Jurkat, Clone E6-1 (cell line): ENCODE data around the gene CLCN3. TPM values are rescaled to one million over a fixed set of nuclear protein-coding genes. Genes with fewer than 3 reads are reported as not detected.
"Not testable (repeated sequence)": the region's sequence is repeated elsewhere in the genome, so short reads cannot be mapped to it uniquely, and the experiment has no call there.

Source experiments
- DNase-seq: peaks from one replicate; pipeline ENCODE4 v3.0.0-alpha.2; 2011; ENCODE audit warnings: low read depth, low spot score
- H3K4me3 ChIP-seq: 2 replicates; pipeline ENCODE4 v1.5.1; 2011; ENCODE audit warnings: mild to moderate bottlenecking, low read length, control low read depth, moderate library complexity
- polyA plus RNA-seq: library from polyadenylated mRNA; unstranded; fragments of >200 nt; gene quantifications from one replicate; pipeline ENCODE4 v1.2.1, GENCODE V29; 2012; ENCODE audit warnings: missing spikeins; ENCODE audit not compliant: insufficient read length, insufficient read depth

Gene CLCN3
- polyA plus RNA-seq = 27.5 TPM

GRCh38 chr4:169619958-169620879, at the start of gene CLCN3:
CLCN3 (plus strand) TSS chr4:169620578; CDS start chr4:169635929, 15,351 bp downstream.
- H3K4me3 ChIP-seq = peak within 1 kb of the TSS; percentile 77
- peak; percentile 84 for DNase-seq

GRCh38 chr4:169571012-169571411, 49.4 kb upstream of the CLCN3 start:
- not testable (repeated sequence) for DNase-seq, H3K4me3 ChIP-seq

- no peak for DNase-seq
- H3K4me3 ChIP-seq = no peak overlapping the region
Measured at GRCh38 chr4:169571435-169571834, 48.9 kb upstream of the CLCN3 start.

GRCh38 chr4:169573889-169574288, 46.5 kb upstream of the CLCN3 start:
- DNase-seq = no peak
- no peak overlapping the region for H3K4me3 ChIP-seq

GRCh38 chr4:169582203-169582602, 38.2 kb upstream of the CLCN3 start:
- DNase-seq = no peak
- H3K4me3 ChIP-seq = no peak overlapping the region

GRCh38 chr4:169582706-169583105, 37.7 kb upstream of the CLCN3 start:
- no peak for DNase-seq
- H3K4me3 ChIP-seq = no peak overlapping the region

GRCh38 chr4:169583563-169583962, 36.8 kb upstream of the CLCN3 start:
- H3K4me3 ChIP-seq = no peak overlapping the region
- no peak for DNase-seq

- no peak for DNase-seq
- H3K4me3 ChIP-seq = no peak overlapping the region
Measured at GRCh38 chr4:169593050-169593560, 27.3 kb upstream of the CLCN3 start.

- no peak overlapping the region for H3K4me3 ChIP-seq
- DNase-seq = no peak
Measured at GRCh38 chr4:169594560-169595195, 25.7 kb upstream of the CLCN3 start.

- no peak overlapping the region for H3K4me3 ChIP-seq
- no peak for DNase-seq
Measured at GRCh38 chr4:169601016-169601771, 19.2 kb upstream of the CLCN3 start.

GRCh38 chr4:169603312-169603711, 17.1 kb upstream of the CLCN3 start:
- H3K4me3 ChIP-seq = no peak overlapping the region
- DNase-seq = no peak

GRCh38 chr4:169604131-169604900, 16.1 kb upstream of the CLCN3 start:
- no peak overlapping the region for H3K4me3 ChIP-seq
- DNase-seq = no peak

GRCh38 chr4:169604903-169605331, 15.5 kb upstream of the CLCN3 start:
- no peak for DNase-seq
- no peak overlapping the region for H3K4me3 ChIP-seq

- DNase-seq = no peak
- H3K4me3 ChIP-seq = peak overlapping the region; percentile 87
Measured at GRCh38 chr4:169611157-169611556, 9.2 kb upstream of the CLCN3 start.

GRCh38 chr4:169611991-169612870, 8.1 kb upstream of the CLCN3 start, which contains the start of gene NEK1:
NEK1 (minus strand) TSS chr4:169612583; CDS start chr4:169602630, 9,953 bp downstream.
- DNase-seq = peak; percentile 84
- H3K4me3 ChIP-seq = peak within 1 kb of the TSS; percentile 87

GRCh38 chr4:169612871-169613859, 7.2 kb upstream of the CLCN3 start:
- DNase-seq = peak; percentile 90
- H3K4me3 ChIP-seq = peak overlapping the region; percentile 87
